CD4-positive, alpha-beta T cell treated with Interleukin-4 for 1 hour (primary cell): ENCODE results near the gene MORN1.

Experiments used
- DNase-seq, 2 donors: peaks; one replicate each; pipeline ENCODE4 v3.0.0-alpha.2; 2020 to 2022

Gene MORN1

GRCh38 chr1:2391041-2391930, at the start of gene MORN1, which contains the start of gene RER1:
Gene MORN1 (minus strand): TSS chr1:2391554. CDS start chr1:2391533, 21 bp downstream.
Gene RER1 (plus strand): TSS chr1:2391841. CDS start chr1:2395791, 3,950 bp downstream.
- DNase-seq = peak; percentile 99

GRCh38 chr1:2440346-2440745, 49.0 kb upstream of the MORN1 start:
- peak in 1 of 2 donors; percentile 19 for DNase-seq

GRCh38 chr1:2439369-2439768, 48.0 kb upstream of the MORN1 start:
- no peak for DNase-seq

- DNase-seq = no peak
Observed at GRCh38 chr1:2438641-2439040, 47.3 kb upstream of the MORN1 start.

GRCh38 chr1:2438038-2438437, 46.7 kb upstream of the MORN1 start:
- DNase-seq = no peak

GRCh38 chr1:2437617-2438016, 46.3 kb upstream of the MORN1 start:
- DNase-seq = no peak

GRCh38 chr1:2436876-2437275, 45.5 kb upstream of the MORN1 start:
- no peak for DNase-seq

- DNase-seq = no peak
Observed at GRCh38 chr1:2435746-2436355, 44.5 kb upstream of the MORN1 start.

GRCh38 chr1:2435091-2435490, 43.7 kb upstream of the MORN1 start:
- no peak for DNase-seq

GRCh38 chr1:2433936-2434655, 42.7 kb upstream of the MORN1 start:
- DNase-seq = no peak

- DNase-seq = no peak
Observed at GRCh38 chr1:2433196-2433595, 41.8 kb upstream of the MORN1 start.

- DNase-seq = no peak
Observed at GRCh38 chr1:2432441-2432844, 41.1 kb upstream of the MORN1 start.

- DNase-seq = no peak
Observed at GRCh38 chr1:2431518-2431917, 40.2 kb upstream of the MORN1 start.

- DNase-seq = no peak
Observed at GRCh38 chr1:2431103-2431502, 39.7 kb upstream of the MORN1 start.

- no peak for DNase-seq
Observed at GRCh38 chr1:2430592-2430973, 39.2 kb upstream of the MORN1 start.

- DNase-seq = peak in 1 of 2 donors; percentile 11
Observed at GRCh38 chr1:2429780-2430591, 38.6 kb upstream of the MORN1 start.

GRCh38 chr1:2428490-2428889, 37.1 kb upstream of the MORN1 start:
- DNase-seq = no peak

- no peak for DNase-seq
Observed at GRCh38 chr1:2427976-2428375, 36.6 kb upstream of the MORN1 start.

GRCh38 chr1:2427051-2427450, 35.7 kb upstream of the MORN1 start:
- no peak for DNase-seq

- DNase-seq = no peak
Observed at GRCh38 chr1:2426540-2426939, 35.2 kb upstream of the MORN1 start.

- DNase-seq = no peak
Observed at GRCh38 chr1:2425892-2426291, 34.5 kb upstream of the MORN1 start.

GRCh38 chr1:2422523-2422922, 31.2 kb upstream of the MORN1 start:
- DNase-seq = no peak

GRCh38 chr1:2419416-2419815, 28.1 kb upstream of the MORN1 start:
- no peak for DNase-seq
